Neural cell (in vitro differentiated cells): ENCODE results near the gene ONECUT2. TPM values are rescaled to one million over a fixed set of nuclear protein-coding genes. Genes with fewer than 3 reads are reported as not detected.

ENCODE experiments used
- H2AFZ ChIP-seq: fragments of 200-600, 300-800 bp; sonication (generic), shearing (Covaris generic); 2 replicates; pipeline ENCODE4 v1.6.0; 2014; ENCODE audit warnings: low read depth, mild to moderate bottlenecking, antibody characterized with exemption, low read length, moderate library complexity
- H3F3A ChIP-seq: fragments of 200-600 bp; shearing (Covaris generic); 2 replicates; pipeline ENCODE4 v1.6.1; 2016; ENCODE audit warnings: mild to moderate bottlenecking, moderate library complexity, mixed read lengths, antibody characterized with exemption, low read length; ENCODE audit not compliant: insufficient read depth, poor library complexity, severe bottlenecking
- H3K27ac ChIP-seq: fragments of 200-600, 300-800 bp; sonication (generic), shearing (Covaris generic); 2 replicates; pipeline ENCODE4 v1.5.1; 2014; ENCODE audit warnings: mild to moderate bottlenecking, low read length, moderate library complexity
- H3K27me3 ChIP-seq: fragments of 300-800, 200-600 bp; sonication (generic), shearing (Covaris generic); 2 replicates; pipeline ENCODE4 v1.6.0; 2014; ENCODE audit warnings: mild to moderate bottlenecking, low read depth, low read length, moderate library complexity; ENCODE audit not compliant: insufficient read depth
- H3K36me3 ChIP-seq: fragments of 300-800, 200-600 bp; sonication (generic), shearing (Covaris generic); 2 replicates; pipeline ENCODE4 v1.5.1; 2014; ENCODE audit warnings: mild to moderate bottlenecking, antibody characterized with exemption, low read length, moderate library complexity; ENCODE audit not compliant: insufficient read depth
- H3K4me2 ChIP-seq: fragments of 300-800, 200-600 bp; sonication (generic), shearing (Covaris generic); 2 replicates; pipeline ENCODE4 v1.6.0; 2014; ENCODE audit warnings: mild to moderate bottlenecking, low read length
- H3K4me3 ChIP-seq: fragments of 300-800, 200-600 bp; sonication (generic), shearing (Covaris generic); 2 replicates; pipeline ENCODE4 v1.5.1; 2014; ENCODE audit warnings: mild to moderate bottlenecking, low read length, moderate library complexity
- H3K79me2 ChIP-seq: fragments of 200-600 bp; shearing (Covaris generic); replicated peaks from 2 replicates; pipeline ENCODE4 v1.6.0; 2014; ENCODE audit warnings: mild to moderate bottlenecking, low read length, moderate library complexity; ENCODE audit not compliant: insufficient read depth
- H3K9ac ChIP-seq: fragments of 300-800, 200-600 bp; sonication (generic), shearing (Covaris generic); 2 replicates; pipeline ENCODE4 v1.6.1; 2016; ENCODE audit warnings: mild to moderate bottlenecking, low read length, mixed read lengths
- H3K9me2 ChIP-seq: fragments of 200-600 bp; shearing (Covaris generic); 2 replicates; pipeline ENCODE4 v1.6.1; 2016; ENCODE audit warnings: mild to moderate bottlenecking, low read length, mixed read lengths; ENCODE audit not compliant: insufficient read depth
- H3K9me3 ChIP-seq: fragments of 200-600, 300-800 bp; sonication (generic), shearing (Covaris generic); 2 replicates; pipeline ENCODE4 v1.6.1; 2016; ENCODE audit warnings: mild to moderate bottlenecking, mixed run types, low read length, moderate library complexity, mixed read lengths
- H4K20me1 ChIP-seq: fragments of 200-600 bp; shearing (Covaris generic); 2 replicates; pipeline ENCODE4 v1.6.1; 2016; ENCODE audit warnings: mild to moderate bottlenecking, mixed run types; ENCODE audit not compliant: insufficient read depth
- EP300 ChIP-seq: fragments of 450-650 bp; conservative IDR thresholded peaks from 2 replicates; pipeline ENCODE4 v1.6.1; 2014; ENCODE audit warnings: antibody characterized with exemption, mild to moderate bottlenecking, moderate library complexity; ENCODE audit not compliant: poor library complexity, severe bottlenecking
- EZH2 ChIP-seq: fragments of 200-600, 300-800 bp; shearing (Covaris generic), sonication (generic); IDR thresholded peaks from 2 replicates; pipeline ENCODE4 v1.6.1; 2014; ENCODE audit warnings: antibody characterized with exemption, low read length, borderline replicate concordance, mild to moderate bottlenecking; ENCODE audit not compliant: insufficient read depth, poor library complexity, severe bottlenecking
- MXI1 ChIP-seq: fragments of 450-650 bp; conservative IDR thresholded peaks from 2 replicates; pipeline ENCODE4 v1.6.1; 2014; ENCODE audit warnings: antibody characterized with exemption, mild to moderate bottlenecking; ENCODE audit not compliant: poor library complexity, severe bottlenecking
- POLR2AphosphoS5 ChIP-seq: IDR thresholded peaks from 2 replicates; pipeline ENCODE4 v1.6.1; 2012
- RAD21 ChIP-seq: fragments of 450-650 bp; conservative IDR thresholded peaks from 2 replicates; pipeline ENCODE4 v1.6.1; 2014; ENCODE audit warnings: antibody characterized with exemption, mild to moderate bottlenecking, moderate library complexity
- SMC3 ChIP-seq: fragments of 450-650 bp; conservative IDR thresholded peaks from 2 replicates; pipeline ENCODE4 v1.6.1; 2014; ENCODE audit warnings: antibody characterized with exemption, mild to moderate bottlenecking, moderate library complexity; ENCODE audit not compliant: poor library complexity
- TAF1 ChIP-seq: IDR thresholded peaks from 2 replicates; pipeline ENCODE4 v1.6.1; 2012; ENCODE audit warnings: low read depth
- polyA plus RNA-seq: library from polyadenylated mRNA; depleted of rRNA; stranded (reverse); fragments of >200 nt; gene quantifications from 2 replicates; pipeline ENCODE4 v1.2.3, GENCODE V29; 2014
- TF ChIP-seq, protein P1 (sequence below): IDR thresholded peaks from 2 replicates; pipeline ENCODE4 v1.6.1; 2012; ENCODE audit warnings: borderline replicate concordance
- TF ChIP-seq, protein P2 (sequence below): fragments of 450-650 bp; IDR thresholded peaks from 2 replicates; pipeline ENCODE4 v1.5.1; 2014; ENCODE audit warnings: antibody characterized with exemption, mild to moderate bottlenecking, moderate library complexity; ENCODE audit not compliant: poor library complexity, severe bottlenecking

ONECUT2 gene
- polyA plus RNA-seq, 1 donor from 2014 or later = 4.3 TPM

DNA sequence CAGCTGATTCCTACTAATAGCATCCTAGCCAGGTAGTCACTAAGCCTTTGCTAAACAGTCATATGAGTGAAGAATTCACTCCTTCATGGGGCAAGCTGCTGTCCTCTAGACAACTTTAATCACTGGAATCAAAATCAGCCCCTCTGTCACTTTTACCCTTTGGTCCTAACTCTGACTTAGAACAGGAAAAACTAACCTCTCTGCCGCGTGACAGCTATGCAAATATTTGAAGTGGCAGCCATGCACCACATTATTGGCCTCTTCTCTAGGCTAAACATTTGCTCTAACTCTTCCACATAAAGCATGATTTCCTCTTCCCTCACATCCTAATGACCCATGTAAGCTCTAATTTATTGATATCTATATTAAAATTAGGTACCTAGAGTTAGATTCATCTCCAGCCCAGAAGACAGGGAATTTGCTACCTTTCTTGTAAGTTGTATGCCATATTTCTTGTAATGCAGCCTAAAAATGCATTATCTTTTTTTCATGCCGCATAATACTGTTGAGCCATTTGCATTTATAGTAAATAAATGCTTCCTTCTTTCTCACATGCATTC is 12.8 kb upstream of the ONECUT2 start:
- Histone ChIP-seq H2AFZ (no peak overlapping the region), H3K9me2 (no peaks in the 10 kb centered on the region), H3K36me3 (no peaks in the 10 kb centered on the region), H3K79me2 (no peaks in the 10 kb centered on the region), H4K20me1 (no peaks in the 10 kb centered on the region), H3K4me2 (no peak overlapping the region), H3K4me3 (no peak overlapping the region), H3F3A (no peaks in the 10 kb centered on the region), H3K27ac (no peak overlapping the region), H3K9me3 (no peaks in the 10 kb centered on the region), H3K9ac (no peak overlapping the region), H3K27me3 (peaks cover 31% of the 10 kb centered on the region)
- no peak for TF ChIP-seq TAF1
- TF ChIP-seq, protein P1, sequence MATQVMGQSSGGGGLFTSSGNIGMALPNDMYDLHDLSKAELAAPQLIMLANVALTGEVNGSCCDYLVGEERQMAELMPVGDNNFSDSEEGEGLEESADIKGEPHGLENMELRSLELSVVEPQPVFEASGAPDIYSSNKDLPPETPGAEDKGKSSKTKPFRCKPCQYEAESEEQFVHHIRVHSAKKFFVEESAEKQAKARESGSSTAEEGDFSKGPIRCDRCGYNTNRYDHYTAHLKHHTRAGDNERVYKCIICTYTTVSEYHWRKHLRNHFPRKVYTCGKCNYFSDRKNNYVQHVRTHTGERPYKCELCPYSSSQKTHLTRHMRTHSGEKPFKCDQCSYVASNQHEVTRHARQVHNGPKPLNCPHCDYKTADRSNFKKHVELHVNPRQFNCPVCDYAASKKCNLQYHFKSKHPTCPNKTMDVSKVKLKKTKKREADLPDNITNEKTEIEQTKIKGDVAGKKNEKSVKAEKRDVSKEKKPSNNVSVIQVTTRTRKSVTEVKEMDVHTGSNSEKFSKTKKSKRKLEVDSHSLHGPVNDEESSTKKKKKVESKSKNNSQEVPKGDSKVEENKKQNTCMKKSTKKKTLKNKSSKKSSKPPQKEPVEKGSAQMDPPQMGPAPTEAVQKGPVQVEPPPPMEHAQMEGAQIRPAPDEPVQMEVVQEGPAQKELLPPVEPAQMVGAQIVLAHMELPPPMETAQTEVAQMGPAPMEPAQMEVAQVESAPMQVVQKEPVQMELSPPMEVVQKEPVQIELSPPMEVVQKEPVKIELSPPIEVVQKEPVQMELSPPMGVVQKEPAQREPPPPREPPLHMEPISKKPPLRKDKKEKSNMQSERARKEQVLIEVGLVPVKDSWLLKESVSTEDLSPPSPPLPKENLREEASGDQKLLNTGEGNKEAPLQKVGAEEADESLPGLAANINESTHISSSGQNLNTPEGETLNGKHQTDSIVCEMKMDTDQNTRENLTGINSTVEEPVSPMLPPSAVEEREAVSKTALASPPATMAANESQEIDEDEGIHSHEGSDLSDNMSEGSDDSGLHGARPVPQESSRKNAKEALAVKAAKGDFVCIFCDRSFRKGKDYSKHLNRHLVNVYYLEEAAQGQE = no peak
- no peak for TF ChIP-seq EZH2
- no peak for TF ChIP-seq POLR2AphosphoS5
- TF ChIP-seq, protein P2, sequence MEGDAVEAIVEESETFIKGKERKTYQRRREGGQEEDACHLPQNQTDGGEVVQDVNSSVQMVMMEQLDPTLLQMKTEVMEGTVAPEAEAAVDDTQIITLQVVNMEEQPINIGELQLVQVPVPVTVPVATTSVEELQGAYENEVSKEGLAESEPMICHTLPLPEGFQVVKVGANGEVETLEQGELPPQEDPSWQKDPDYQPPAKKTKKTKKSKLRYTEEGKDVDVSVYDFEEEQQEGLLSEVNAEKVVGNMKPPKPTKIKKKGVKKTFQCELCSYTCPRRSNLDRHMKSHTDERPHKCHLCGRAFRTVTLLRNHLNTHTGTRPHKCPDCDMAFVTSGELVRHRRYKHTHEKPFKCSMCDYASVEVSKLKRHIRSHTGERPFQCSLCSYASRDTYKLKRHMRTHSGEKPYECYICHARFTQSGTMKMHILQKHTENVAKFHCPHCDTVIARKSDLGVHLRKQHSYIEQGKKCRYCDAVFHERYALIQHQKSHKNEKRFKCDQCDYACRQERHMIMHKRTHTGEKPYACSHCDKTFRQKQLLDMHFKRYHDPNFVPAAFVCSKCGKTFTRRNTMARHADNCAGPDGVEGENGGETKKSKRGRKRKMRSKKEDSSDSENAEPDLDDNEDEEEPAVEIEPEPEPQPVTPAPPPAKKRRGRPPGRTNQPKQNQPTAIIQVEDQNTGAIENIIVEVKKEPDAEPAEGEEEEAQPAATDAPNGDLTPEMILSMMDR = no peak
- no peak for TF ChIP-seq EP300

DNA sequence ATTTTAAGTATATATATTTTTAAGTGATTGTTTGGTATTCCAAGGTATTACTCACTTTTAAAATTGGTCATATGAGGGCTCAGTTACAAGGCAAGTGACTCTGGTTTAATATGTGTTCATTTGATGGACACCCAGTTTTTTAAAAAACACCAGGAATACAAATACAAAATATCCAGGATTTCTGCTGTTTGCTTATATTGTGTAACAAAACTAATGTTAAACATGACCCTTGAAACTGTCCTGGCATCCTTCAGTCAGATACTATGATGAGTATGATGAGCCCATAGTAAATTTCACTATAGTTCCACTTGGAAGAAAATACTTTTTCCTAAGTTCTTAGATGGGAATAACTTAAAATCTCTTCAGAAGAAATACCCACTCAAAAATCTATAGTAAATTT is 11.4 kb upstream of the ONECUT2 start:
- H3K9me3 ChIP-seq = no peaks in the 10 kb centered on the region
- H2AFZ ChIP-seq = no peak overlapping the region
- peaks cover 46% of the 10 kb centered on the region for H3K27me3 ChIP-seq
- no peak overlapping the region for H3K27ac ChIP-seq
- H4K20me1 ChIP-seq = no peaks in the 10 kb centered on the region
- H3F3A ChIP-seq = no peaks in the 10 kb centered on the region
- H3K4me2 ChIP-seq = no peak overlapping the region
- no peak overlapping the region for H3K9ac ChIP-seq
- H3K9me2 ChIP-seq = no peaks in the 10 kb centered on the region
- H3K36me3 ChIP-seq = no peaks in the 10 kb centered on the region
- TF ChIP-seq EZH2 (no peak), RAD21 (no peak), MXI1 (no peak), TAF1 (no peak), EP300 (no peak), SMC3 (no peak), POLR2AphosphoS5 (no peak)
- TF ChIP-seq, protein P2 = no peak
- TF ChIP-seq, protein P1 = no peak
- no peaks in the 10 kb centered on the region for H3K79me2 ChIP-seq
- no peak overlapping the region for H3K4me3 ChIP-seq
